Neutrophil (primary cell): ENCODE results near the gene IFT43.

Source experiments
- H3K27ac ChIP-seq: fragments of 200-600 bp; sonication (generic); 2 replicates; pipeline ENCODE4 v1.5.1; 2016; ENCODE audit warnings: mild to moderate bottlenecking, moderate library complexity
- H3K27me3 ChIP-seq: fragments of 200-600 bp; sonication (generic); 2 replicates; pipeline ENCODE4 v1.6.0; 2016; ENCODE audit warnings: mild to moderate bottlenecking
- H3K36me3 ChIP-seq: fragments of 200-600 bp; sonication (generic); 2 replicates; pipeline ENCODE4 v1.5.1; 2017
- H3K4me1 ChIP-seq, 2 experiments: fragments of 200-600 bp in 1 of 2; sonication (generic) in 1 of 2; 1 replicate in 1 of 2; 2 replicates in 1 of 2; pipeline versions ENCODE4 v1.5.1 to v1.6.1; 2013 to 2016; ENCODE audit warnings: low read depth in 1 of 2, low read length in 1 of 2, mild to moderate bottlenecking in 1 of 2, moderate library complexity in 1 of 2; ENCODE audit not compliant: control insufficient read depth in 1 of 2, insufficient read depth in 1 of 2
- H3K4me3 ChIP-seq, 2 experiments: fragments of 200-600 bp in 1 of 2; sonication (generic) in 1 of 2; 1 replicate in 1 of 2; 2 replicates in 1 of 2; pipeline ENCODE4 v1.5.1; 2013 to 2016; ENCODE audit warnings: low read depth in 1 of 2, low read length in 1 of 2, mild to moderate bottlenecking in 1 of 2, moderate library complexity in 1 of 2
- H3K9me3 ChIP-seq: fragments of 200-600 bp; sonication (generic); 2 replicates; pipeline ENCODE4 v1.5.1; 2016
- TF ChIP-seq, protein P1 (sequence below): fragments of 200-600 bp; sonication (generic); IDR thresholded peaks from 2 replicates; pipeline ENCODE4 v1.5.1; 2016; ENCODE audit warnings: antibody characterized with exemption

The IFT43 gene

DNA sequence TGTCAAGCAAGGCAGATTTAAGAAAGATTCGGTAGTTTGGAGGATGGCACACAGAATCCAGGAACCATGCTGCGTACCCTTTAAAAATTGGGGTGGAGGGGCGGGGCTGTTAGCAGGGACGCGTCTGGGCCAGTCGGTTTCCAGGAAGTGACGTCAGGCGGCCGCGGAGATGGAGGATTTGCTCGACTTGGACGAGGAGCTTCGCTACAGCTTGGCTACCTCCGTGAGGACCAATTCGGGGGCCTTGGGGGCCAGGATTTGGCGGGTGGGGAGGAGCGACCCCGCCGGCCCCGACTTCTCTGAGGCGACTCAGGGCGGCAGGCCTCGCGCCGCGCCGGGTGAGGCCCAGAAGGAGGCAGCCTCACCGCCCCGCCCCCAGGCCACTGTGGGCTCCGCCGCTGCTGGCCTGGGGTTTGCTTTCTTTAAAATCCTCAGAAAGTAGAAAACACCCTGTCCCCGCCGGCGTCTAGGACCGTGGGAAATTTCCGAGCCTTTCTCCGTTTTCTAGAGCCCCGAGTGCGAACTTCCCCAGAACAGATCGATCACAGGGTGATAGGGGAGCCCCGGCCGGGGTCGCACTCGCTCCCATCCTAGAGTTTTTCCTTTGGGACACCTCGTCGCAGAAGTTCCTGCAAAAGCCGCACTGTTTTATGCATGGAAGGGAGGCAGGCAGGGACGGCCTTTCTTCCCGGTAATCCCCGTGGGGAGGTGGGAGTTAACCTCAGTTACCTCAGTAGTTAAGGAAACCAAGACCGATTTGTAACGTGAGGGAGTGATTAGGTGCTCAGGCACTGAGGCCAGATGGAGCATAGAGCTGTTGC, at the start of gene IFT43:
TSS of gene IFT43 (plus strand) at position 146 of the 821 bp plus-strand sequence. CDS start at position 170, 24 bp downstream.
- H3K4me3 ChIP-seq, result peak within 1 kb of the TSS; percentile 76 to 83
- H3K9me3 ChIP-seq, result no peaks in the 10 kb centered on the region
- H3K36me3 ChIP-seq, result no peaks in the 10 kb centered on the region
- H3K27ac ChIP-seq, result no peak within 1 kb of the TSS
- peaks cover 72% of the 10 kb centered on the region for H3K27me3 ChIP-seq
- peaks cover 24 to 27% of the 10 kb centered on the region in 2 experiments for H3K4me1 ChIP-seq
- TF ChIP-seq, protein P1, sequence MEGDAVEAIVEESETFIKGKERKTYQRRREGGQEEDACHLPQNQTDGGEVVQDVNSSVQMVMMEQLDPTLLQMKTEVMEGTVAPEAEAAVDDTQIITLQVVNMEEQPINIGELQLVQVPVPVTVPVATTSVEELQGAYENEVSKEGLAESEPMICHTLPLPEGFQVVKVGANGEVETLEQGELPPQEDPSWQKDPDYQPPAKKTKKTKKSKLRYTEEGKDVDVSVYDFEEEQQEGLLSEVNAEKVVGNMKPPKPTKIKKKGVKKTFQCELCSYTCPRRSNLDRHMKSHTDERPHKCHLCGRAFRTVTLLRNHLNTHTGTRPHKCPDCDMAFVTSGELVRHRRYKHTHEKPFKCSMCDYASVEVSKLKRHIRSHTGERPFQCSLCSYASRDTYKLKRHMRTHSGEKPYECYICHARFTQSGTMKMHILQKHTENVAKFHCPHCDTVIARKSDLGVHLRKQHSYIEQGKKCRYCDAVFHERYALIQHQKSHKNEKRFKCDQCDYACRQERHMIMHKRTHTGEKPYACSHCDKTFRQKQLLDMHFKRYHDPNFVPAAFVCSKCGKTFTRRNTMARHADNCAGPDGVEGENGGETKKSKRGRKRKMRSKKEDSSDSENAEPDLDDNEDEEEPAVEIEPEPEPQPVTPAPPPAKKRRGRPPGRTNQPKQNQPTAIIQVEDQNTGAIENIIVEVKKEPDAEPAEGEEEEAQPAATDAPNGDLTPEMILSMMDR, result peak; percentile 14

DNA sequence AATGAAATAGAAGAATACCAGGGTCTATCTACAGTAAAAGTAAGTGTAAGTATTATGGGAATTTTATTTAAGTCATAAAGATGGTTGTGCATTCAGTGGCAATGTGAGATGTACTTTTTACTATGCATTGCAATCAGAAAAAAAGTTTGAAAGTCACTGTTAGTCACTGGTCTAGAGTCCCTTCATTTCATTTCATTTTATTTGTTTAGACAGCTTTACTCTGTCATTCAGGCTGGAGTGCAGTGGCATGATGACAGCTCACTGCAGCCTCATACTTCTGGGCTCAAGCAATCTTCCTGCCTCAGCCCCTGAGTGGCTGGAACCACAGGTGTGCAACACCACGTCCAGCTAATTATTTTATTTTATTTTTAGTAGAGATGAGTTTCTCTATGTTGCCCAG, 46.4 kb upstream of the IFT43 start:
- Histone ChIP-seq H3K27ac (no peak overlapping the region), H3K4me1 (no peaks in the 10 kb centered on the region), H3K4me3 (no peak overlapping the region), H3K36me3 (no peaks in the 10 kb centered on the region), H3K27me3 (no peaks in the 10 kb centered on the region), H3K9me3 (no peaks in the 10 kb centered on the region)
- TF ChIP-seq, protein P1, result no peak

DNA sequence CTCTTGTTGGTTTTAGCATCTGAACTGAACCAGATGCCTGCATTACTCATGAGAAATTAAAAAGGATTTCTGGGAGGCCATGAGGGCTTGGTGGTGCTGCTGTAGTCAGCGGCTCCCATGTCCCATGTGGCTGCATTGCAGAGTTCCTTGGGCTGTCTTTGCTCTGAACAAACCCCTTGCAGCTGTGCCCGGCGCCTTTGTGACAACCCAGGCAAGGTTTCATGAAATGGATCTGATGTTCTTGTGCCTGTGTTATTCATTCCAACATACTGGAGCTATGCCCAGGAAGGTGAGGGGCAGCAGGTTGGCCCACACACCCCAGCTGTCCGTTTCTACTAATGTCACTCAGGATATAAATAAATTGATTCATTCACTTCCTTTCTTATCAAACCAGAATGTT, 44.5 kb upstream of the IFT43 start:
- no peaks in the 10 kb centered on the region for H3K4me1 ChIP-seq
- H3K36me3 ChIP-seq, result no peaks in the 10 kb centered on the region
- H3K27me3 ChIP-seq, result no peaks in the 10 kb centered on the region
- TF ChIP-seq, protein P1, result no peak
- no peak overlapping the region for H3K27ac ChIP-seq
- H3K4me3 ChIP-seq, result no peak overlapping the region
- H3K9me3 ChIP-seq, result no peaks in the 10 kb centered on the region

DNA sequence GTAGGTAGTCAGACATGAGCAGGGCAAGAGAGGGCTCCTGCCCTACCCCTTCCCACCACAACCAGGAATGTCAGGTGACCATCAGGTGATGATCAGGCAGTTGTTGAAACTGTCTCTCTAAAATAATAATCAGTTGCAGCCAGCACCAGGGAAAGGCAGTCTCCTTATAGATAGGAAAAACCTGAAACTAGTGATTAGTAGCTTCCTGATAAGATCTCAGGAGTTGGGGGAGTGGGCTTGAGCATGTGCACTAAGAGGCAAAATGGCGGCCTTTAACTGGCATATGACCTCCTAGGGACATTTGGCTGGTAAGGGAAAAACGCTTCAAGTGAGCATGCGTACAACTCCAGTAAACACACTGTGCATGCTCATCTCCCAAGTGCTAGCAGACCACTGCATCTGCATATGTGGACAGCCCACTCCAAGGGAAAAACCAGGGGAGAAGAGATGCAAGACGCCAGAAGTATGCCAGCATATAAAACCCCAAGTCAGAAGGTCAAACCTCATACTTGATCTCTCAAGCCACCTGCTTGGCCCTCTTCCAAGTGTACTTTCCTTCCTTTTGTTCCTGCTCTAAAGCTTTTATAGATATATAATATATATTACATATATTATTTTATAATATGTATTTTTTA, 40.8 kb upstream of the IFT43 start:
- Histone ChIP-seq H3K4me1 (no peaks in the 10 kb centered on the region), H3K27ac (no peak overlapping the region), H3K36me3 (no peaks in the 10 kb centered on the region), H3K27me3 (no peaks in the 10 kb centered on the region), H3K4me3 (no peak overlapping the region), H3K9me3 (no peaks in the 10 kb centered on the region)
- TF ChIP-seq, protein P1, result no peak

DNA sequence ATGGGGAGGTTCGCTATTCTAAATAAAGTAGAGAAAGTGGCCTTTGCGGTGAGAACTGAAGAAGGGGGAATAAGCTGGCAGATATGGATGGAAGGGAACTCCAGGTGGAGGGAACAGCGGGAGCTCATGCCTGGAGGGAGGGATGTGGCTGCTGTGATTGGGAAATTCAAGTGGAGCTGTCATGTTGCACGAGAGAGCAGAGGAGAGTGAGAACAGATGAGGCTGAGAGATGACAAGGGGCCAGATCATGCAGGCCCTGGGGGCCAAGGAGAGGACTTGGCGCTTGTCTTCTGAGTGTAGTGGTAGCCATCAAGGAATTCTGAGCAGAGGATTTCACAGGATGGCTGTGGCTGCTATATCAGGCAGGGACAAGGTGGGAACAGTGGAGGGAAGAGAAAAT, 38.8 kb upstream of the IFT43 start:
- TF ChIP-seq, protein P1, result no peak
- no peaks in the 10 kb centered on the region for H3K27me3 ChIP-seq
- H3K4me3 ChIP-seq, result no peak overlapping the region
- H3K36me3 ChIP-seq, result no peaks in the 10 kb centered on the region
- no peaks in the 10 kb centered on the region for H3K9me3 ChIP-seq
- H3K27ac ChIP-seq, result no peak overlapping the region
- no peaks in the 10 kb centered on the region for H3K4me1 ChIP-seq
